Measurements from ENCODE around the gene CRACR2A.

Gene CRACR2A

DNA sequence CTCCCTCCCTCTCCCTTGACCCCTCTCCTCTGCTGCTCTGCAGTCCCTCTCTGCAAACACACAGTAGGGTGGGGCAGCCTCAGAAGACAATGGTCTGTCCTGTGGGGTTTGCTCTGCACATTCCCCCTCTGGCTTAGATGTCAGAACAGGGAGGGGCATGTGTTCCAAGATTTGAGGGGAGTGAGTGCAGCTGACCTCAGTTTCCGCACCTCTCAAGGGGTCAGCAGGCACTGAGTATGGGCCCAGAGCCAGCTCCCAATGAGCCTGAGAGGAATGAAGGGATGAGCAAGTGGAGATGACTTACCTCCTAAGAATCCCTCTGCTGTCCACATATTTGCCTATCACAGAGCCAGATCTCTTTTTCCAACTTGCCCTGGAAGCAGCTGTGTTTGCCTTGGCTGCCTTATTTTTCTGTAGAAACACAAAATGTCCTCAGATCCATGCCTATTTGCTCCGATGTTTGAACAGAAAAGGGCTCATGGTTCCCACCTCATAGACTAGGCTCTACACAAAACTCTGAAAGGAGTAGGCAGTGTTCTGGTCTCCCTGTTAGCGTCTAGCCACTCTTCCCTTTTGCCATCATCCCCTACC, 111.4 kb downstream of the CRACR2A start:
- WGBS (ENCODE audit: insufficient coverage), result 100% methylated on average over 2 of the region's 3 CpGs
- Histone ChIP-seq H3K27ac (ENCODE audit: insufficient read depth in 1 of 2, low read depth in 1 of 2, low read length in 2 of 2, poor library complexity in 1 of 2, severe bottlenecking in 2 of 2) (no peak overlapping the region), H3K36me3 (ENCODE audit: control insufficient read depth in 4 of 4, insufficient read depth in 4 of 4, low read length in 3 of 4) (peaks cover 2 to 23% (median 13%) of the 10 kb centered on the region in 4 experiments), H3K4me1 (ENCODE audit: control extremely low read depth in 1 of 4, control insufficient read depth in 4 of 4, insufficient read depth in 4 of 4, low read length in 3 of 4) (peaks cover 0 to 2% (median 0%) of the 10 kb centered on the region in 4 experiments), H3K9me3 (ENCODE audit: control extremely low read depth in 1 of 5, control insufficient read depth in 4 of 5, insufficient read depth in 2 of 5, low read depth in 1 of 5, low read length in 4 of 5) (no peaks in the 10 kb centered on the region), H3K27me3 (replicated peaks in 2 of 5; ENCODE audit: control insufficient read depth in 4 of 5, insufficient read depth in 5 of 5, low read length in 4 of 5) (no peaks in the 10 kb centered on the region), H3K4me3 (ENCODE audit: control insufficient read depth in 1 of 7, extremely low read depth in 1 of 7, insufficient read depth in 4 of 7, low read depth in 2 of 7, low read length in 6 of 7) (no peak overlapping the region)
- ChIA-PET POLR2A (no interaction called here), CTCF (interaction anchor here (0.6 kb wide), 1 partner anchor 13 kb away, joined by 3 read pairs; no protein-coding TSS in a partner anchor)
- no peak for DNase-seq

DNA sequence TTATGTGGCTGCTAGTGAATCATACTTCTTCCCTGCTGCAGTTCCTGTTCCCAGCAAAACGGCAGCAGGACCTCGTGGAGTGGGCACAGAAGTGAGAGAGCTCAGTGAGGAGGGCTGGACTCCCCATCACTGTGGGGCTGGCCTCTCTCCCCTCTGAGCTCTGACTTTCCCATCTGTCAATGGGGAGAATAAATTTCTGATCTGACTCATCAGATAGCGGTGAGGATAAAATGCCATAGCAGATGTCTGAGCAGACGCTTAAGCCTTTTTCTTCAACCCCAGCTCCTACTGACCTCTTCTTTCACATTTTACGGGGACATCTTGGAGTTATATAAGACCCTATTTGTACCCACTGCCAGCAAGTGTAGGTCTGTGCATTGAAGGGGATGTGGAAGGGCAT, 116.6 kb downstream of the CRACR2A start:
- DNase-seq, result no peak
- Histone ChIP-seq H3K9me3 (ENCODE audit: control extremely low read depth in 1 of 5, control insufficient read depth in 4 of 5, insufficient read depth in 2 of 5, low read depth in 1 of 5, low read length in 4 of 5) (no peaks in the 10 kb centered on the region), H3K27ac (ENCODE audit: insufficient read depth in 1 of 2, low read depth in 1 of 2, low read length in 2 of 2, poor library complexity in 1 of 2, severe bottlenecking in 2 of 2) (no peak overlapping the region), H3K4me1 (ENCODE audit: control extremely low read depth in 1 of 4, control insufficient read depth in 4 of 4, insufficient read depth in 4 of 4, low read length in 3 of 4) (no peaks in the 10 kb centered on the region), H3K27me3 (replicated peaks in 2 of 5; ENCODE audit: control insufficient read depth in 4 of 5, insufficient read depth in 5 of 5, low read length in 4 of 5) (no peaks in the 10 kb centered on the region), H3K4me3 (ENCODE audit: control insufficient read depth in 1 of 7, extremely low read depth in 1 of 7, insufficient read depth in 4 of 7, low read depth in 2 of 7, low read length in 6 of 7) (no peak overlapping the region), H3K36me3 (ENCODE audit: control insufficient read depth in 4 of 4, insufficient read depth in 4 of 4, low read length in 3 of 4) (peaks cover 3 to 32% (median 19%) of the 10 kb centered on the region in 4 experiments)
- CTCF ChIA-PET, result no interaction called here
- POLR2A ChIA-PET, result no interaction called here
- WGBS (ENCODE audit: insufficient coverage), result 98% methylated on average over 4 of the region's 5 CpGs

DNA sequence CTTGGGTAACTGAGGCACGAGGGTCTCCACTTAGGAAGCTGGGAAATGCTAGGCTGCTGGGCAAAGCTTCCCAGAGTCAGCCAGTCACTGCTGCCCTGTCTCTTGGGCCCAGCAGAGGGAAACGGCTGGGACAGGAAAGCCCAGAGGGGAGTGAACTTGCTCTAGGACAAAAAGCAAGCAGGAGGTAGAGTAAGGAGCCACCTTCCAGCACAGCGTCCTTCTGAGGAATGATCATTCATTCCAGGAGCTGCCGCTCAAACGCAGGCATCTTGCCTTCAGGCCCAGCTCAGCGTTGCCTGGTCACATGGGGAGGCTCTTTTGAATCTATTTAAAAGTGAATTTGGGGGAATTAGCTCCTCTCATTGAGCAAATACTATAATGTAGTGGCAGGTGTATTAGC, 118.6 kb downstream of the CRACR2A start:
- H3K27ac ChIP-seq (ENCODE audit: insufficient read depth in 1 of 2, low read depth in 1 of 2, low read length in 2 of 2, poor library complexity in 1 of 2, severe bottlenecking in 2 of 2), result no peak overlapping the region
- H3K36me3 ChIP-seq (ENCODE audit: control insufficient read depth in 4 of 4, insufficient read depth in 4 of 4, low read length in 3 of 4), result peaks cover 3 to 41% (median 19%) of the 10 kb centered on the region in 4 experiments
- H3K4me3 ChIP-seq (ENCODE audit: control insufficient read depth in 1 of 7, extremely low read depth in 1 of 7, insufficient read depth in 4 of 7, low read depth in 2 of 7, low read length in 6 of 7), result no peak overlapping the region
- ChIA-PET CTCF (no interaction called here), POLR2A (no interaction called here)
- no peaks in the 10 kb centered on the region for H3K9me3 ChIP-seq (ENCODE audit: control extremely low read depth in 1 of 5, control insufficient read depth in 4 of 5, insufficient read depth in 2 of 5, low read depth in 1 of 5, low read length in 4 of 5)
- H3K4me1 ChIP-seq (ENCODE audit: control extremely low read depth in 1 of 4, control insufficient read depth in 4 of 4, insufficient read depth in 4 of 4, low read length in 3 of 4), result no peaks in the 10 kb centered on the region
- WGBS (ENCODE audit: insufficient coverage), result 97% methylated on average over 6 of the region's 6 CpGs
- DNase-seq, result no peak
- H3K27me3 ChIP-seq (replicated peaks in 2 of 5; ENCODE audit: control insufficient read depth in 4 of 5, insufficient read depth in 5 of 5, low read length in 4 of 5), result no peaks in the 10 kb centered on the region

DNA sequence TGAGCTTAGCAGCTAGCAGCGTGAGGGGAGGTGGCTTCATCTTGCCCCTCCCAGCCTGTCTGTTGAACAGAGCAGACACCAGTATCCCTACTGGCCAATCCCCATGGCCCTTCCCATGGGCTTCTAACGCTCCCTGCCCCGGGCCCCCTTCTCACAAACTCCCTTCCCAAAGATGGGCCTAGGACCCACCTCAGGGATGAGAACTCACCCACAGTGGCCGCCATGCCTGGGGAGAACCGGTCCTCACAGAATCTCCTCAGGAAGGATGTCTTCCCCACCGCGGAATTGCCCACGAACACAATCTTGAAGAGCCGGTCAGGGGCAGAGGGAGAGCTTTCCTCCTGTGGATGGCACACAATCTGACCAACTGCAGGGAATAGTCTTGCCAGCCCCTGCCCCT, 119.5 kb downstream of the CRACR2A start:
- whole genome bisulfite sequencing (ENCODE audit: insufficient coverage), result 96% methylated on average over 9 of the region's 9 CpGs

DNA sequence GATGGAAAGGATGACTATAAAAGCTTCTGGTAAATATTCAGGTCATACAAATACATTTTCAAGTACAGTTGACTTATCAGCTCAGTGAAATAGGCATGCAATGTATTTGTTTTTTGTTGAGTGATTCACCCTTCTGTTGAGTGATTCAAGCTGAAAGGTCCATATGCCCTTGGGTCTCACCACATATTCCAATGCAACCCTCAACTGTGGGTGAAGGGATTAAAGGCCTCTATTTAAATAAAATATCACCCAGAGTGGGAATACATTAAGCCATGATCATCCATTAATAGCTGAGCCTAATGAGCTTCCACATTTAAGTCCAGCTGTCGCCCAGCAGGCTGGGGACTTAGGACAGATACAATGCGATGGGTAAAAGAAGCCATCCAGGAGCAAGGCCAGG, 120.2 kb downstream of the CRACR2A start:
- H3K36me3 ChIP-seq (ENCODE audit: control insufficient read depth in 4 of 4, insufficient read depth in 4 of 4, low read length in 3 of 4), result peaks cover 3 to 44% (median 17%) of the 10 kb centered on the region in 4 experiments
- CTCF ChIA-PET, result interaction anchor here (0.9 kb wide), 1 partner anchor 33 kb away, joined by 3 read pairs; no protein-coding TSS in a partner anchor
- DNase-seq, result no peak
- POLR2A ChIA-PET, result no interaction called here
- 100% methylated on average over 2 of the region's 2 CpGs for WGBS (ENCODE audit: insufficient coverage)
- H3K27ac ChIP-seq (ENCODE audit: insufficient read depth in 1 of 2, low read depth in 1 of 2, low read length in 2 of 2, poor library complexity in 1 of 2, severe bottlenecking in 2 of 2), result no peak overlapping the region
- no peaks in the 10 kb centered on the region for H3K27me3 ChIP-seq (replicated peaks in 2 of 5; ENCODE audit: control insufficient read depth in 4 of 5, insufficient read depth in 5 of 5, low read length in 4 of 5)
- H3K4me1 ChIP-seq (ENCODE audit: control extremely low read depth in 1 of 4, control insufficient read depth in 4 of 4, insufficient read depth in 4 of 4, low read length in 3 of 4), result no peaks in the 10 kb centered on the region
- H3K9me3 ChIP-seq (ENCODE audit: control extremely low read depth in 1 of 5, control insufficient read depth in 4 of 5, insufficient read depth in 2 of 5, low read depth in 1 of 5, low read length in 4 of 5), result no peaks in the 10 kb centered on the region
- H3K4me3 ChIP-seq (ENCODE audit: control insufficient read depth in 1 of 7, extremely low read depth in 1 of 7, insufficient read depth in 4 of 7, low read depth in 2 of 7, low read length in 6 of 7), result no peak overlapping the region

More for the DNA sequence above, 119.5 kb downstream of the CRACR2A start:
- ChIA-PET CTCF (interaction anchor here (0.9 kb wide), 1 partner anchor 32 kb away, joined by 3 read pairs; no protein-coding TSS in a partner anchor), POLR2A (no interaction called here)
- Histone ChIP-seq H3K27me3 (replicated peaks in 2 of 5; ENCODE audit: control insufficient read depth in 4 of 5, insufficient read depth in 5 of 5, low read length in 4 of 5) (no peaks in the 10 kb centered on the region), H3K27ac (ENCODE audit: insufficient read depth in 1 of 2, low read depth in 1 of 2, low read length in 2 of 2, poor library complexity in 1 of 2, severe bottlenecking in 2 of 2) (no peak overlapping the region), H3K36me3 (ENCODE audit: control insufficient read depth in 4 of 4, insufficient read depth in 4 of 4, low read length in 3 of 4) (peaks cover 3 to 47% (median 18%) of the 10 kb centered on the region in 4 experiments), H3K4me3 (ENCODE audit: control insufficient read depth in 1 of 7, extremely low read depth in 1 of 7, insufficient read depth in 4 of 7, low read depth in 2 of 7, low read length in 6 of 7) (no peak overlapping the region), H3K4me1 (ENCODE audit: control extremely low read depth in 1 of 4, control insufficient read depth in 4 of 4, insufficient read depth in 4 of 4, low read length in 3 of 4) (no peaks in the 10 kb centered on the region), H3K9me3 (ENCODE audit: control extremely low read depth in 1 of 5, control insufficient read depth in 4 of 5, insufficient read depth in 2 of 5, low read depth in 1 of 5, low read length in 4 of 5) (no peaks in the 10 kb centered on the region)
- no peak for DNase-seq

DNA sequence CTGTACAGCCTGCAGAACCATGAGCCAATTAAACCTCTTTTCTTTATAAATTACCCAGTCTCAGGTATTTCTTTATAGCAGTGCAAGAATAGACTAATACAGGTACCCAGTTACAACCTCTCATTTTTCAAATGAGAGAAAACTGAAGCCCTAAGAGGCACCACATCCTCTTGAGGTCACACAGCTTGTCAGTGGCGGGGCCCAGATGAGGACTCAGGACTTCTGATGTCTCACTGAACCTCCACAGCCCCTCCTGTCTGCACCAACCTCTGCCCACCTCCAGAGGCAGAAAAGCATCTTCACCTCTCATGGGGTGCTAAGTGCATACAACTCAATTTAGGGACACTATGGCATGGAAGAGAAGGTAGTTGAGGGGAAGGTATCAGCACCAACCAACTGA, 120.7 kb downstream of the CRACR2A start:
- 71% methylated on average over 1 of the region's 1 CpG for WGBS (ENCODE audit: insufficient coverage)
- H3K4me1 ChIP-seq (ENCODE audit: control extremely low read depth in 1 of 4, control insufficient read depth in 4 of 4, insufficient read depth in 4 of 4, low read length in 3 of 4), result no peaks in the 10 kb centered on the region
- no peaks in the 10 kb centered on the region for H3K27me3 ChIP-seq (replicated peaks in 2 of 5; ENCODE audit: control insufficient read depth in 4 of 5, insufficient read depth in 5 of 5, low read length in 4 of 5)
- no peak overlapping the region for H3K4me3 ChIP-seq (ENCODE audit: control insufficient read depth in 1 of 7, extremely low read depth in 1 of 7, insufficient read depth in 4 of 7, low read depth in 2 of 7, low read length in 6 of 7)
- H3K27ac ChIP-seq (ENCODE audit: insufficient read depth in 1 of 2, low read depth in 1 of 2, low read length in 2 of 2, poor library complexity in 1 of 2, severe bottlenecking in 2 of 2), result no peak overlapping the region
- ChIA-PET CTCF (interaction anchor here (0.9 kb wide), 1 partner anchor 33 kb away, joined by 3 read pairs; no protein-coding TSS in a partner anchor), POLR2A (no interaction called here)
- peak in 1 of 3 donors; percentile 7 for DNase-seq
- H3K36me3 ChIP-seq (ENCODE audit: control insufficient read depth in 4 of 4, insufficient read depth in 4 of 4, low read length in 3 of 4), result peaks cover 3 to 49% (median 18%) of the 10 kb centered on the region in 4 experiments
- no peaks in the 10 kb centered on the region for H3K9me3 ChIP-seq (ENCODE audit: control extremely low read depth in 1 of 5, control insufficient read depth in 4 of 5, insufficient read depth in 2 of 5, low read depth in 1 of 5, low read length in 4 of 5)

DNA sequence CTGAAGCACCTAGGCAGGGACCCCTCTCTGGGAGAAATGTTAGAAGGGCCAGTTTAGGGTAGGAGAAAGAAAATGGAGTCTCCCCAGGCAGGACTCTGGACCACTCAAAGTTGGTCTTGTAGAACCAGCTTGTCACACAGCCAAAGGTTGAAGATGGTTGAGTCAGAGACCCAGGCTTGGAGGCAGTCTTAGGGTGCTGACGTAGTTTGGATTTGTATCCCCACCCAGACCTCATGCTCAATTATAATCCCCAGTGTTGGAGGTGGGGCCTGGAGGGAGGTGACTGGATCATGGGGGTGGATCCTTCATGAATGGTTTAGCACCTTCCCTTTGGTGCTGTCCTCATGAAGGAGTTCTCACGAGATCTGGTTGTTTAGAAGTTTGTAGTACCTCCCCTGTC, 121.2 kb downstream of the CRACR2A start:
- POLR2A ChIA-PET, result no interaction called here
- no peaks in the 10 kb centered on the region for H3K27me3 ChIP-seq (replicated peaks in 2 of 5; ENCODE audit: control insufficient read depth in 4 of 5, insufficient read depth in 5 of 5, low read length in 4 of 5)

More for the DNA sequence above, 121.2 kb downstream of the CRACR2A start:
- Histone ChIP-seq H3K27ac (ENCODE audit: insufficient read depth in 1 of 2, low read depth in 1 of 2, low read length in 2 of 2, poor library complexity in 1 of 2, severe bottlenecking in 2 of 2) (no peak overlapping the region), H3K36me3 (ENCODE audit: control insufficient read depth in 4 of 4, insufficient read depth in 4 of 4, low read length in 3 of 4) (peaks cover 3 to 51% (median 21%) of the 10 kb centered on the region in 4 experiments), H3K9me3 (ENCODE audit: control extremely low read depth in 1 of 5, control insufficient read depth in 4 of 5, insufficient read depth in 2 of 5, low read depth in 1 of 5, low read length in 4 of 5) (no peaks in the 10 kb centered on the region), H3K4me3 (ENCODE audit: control insufficient read depth in 1 of 7, extremely low read depth in 1 of 7, insufficient read depth in 4 of 7, low read depth in 2 of 7, low read length in 6 of 7) (no peak overlapping the region), H3K4me1 (ENCODE audit: control extremely low read depth in 1 of 4, control insufficient read depth in 4 of 4, insufficient read depth in 4 of 4, low read length in 3 of 4) (no peaks in the 10 kb centered on the region)
- DNase-seq, result no peak
- CTCF ChIA-PET, result no interaction called here
- WGBS (ENCODE audit: insufficient coverage), result 100% methylated on average over 1 of the region's 2 CpGs
